ENCODE data around the gene LCN15.
"Not testable (repeated sequence)": the region's sequence is repeated elsewhere in the genome, so short reads cannot be mapped to it uniquely, and the experiment has no call there.

LCN15 gene

DNA sequence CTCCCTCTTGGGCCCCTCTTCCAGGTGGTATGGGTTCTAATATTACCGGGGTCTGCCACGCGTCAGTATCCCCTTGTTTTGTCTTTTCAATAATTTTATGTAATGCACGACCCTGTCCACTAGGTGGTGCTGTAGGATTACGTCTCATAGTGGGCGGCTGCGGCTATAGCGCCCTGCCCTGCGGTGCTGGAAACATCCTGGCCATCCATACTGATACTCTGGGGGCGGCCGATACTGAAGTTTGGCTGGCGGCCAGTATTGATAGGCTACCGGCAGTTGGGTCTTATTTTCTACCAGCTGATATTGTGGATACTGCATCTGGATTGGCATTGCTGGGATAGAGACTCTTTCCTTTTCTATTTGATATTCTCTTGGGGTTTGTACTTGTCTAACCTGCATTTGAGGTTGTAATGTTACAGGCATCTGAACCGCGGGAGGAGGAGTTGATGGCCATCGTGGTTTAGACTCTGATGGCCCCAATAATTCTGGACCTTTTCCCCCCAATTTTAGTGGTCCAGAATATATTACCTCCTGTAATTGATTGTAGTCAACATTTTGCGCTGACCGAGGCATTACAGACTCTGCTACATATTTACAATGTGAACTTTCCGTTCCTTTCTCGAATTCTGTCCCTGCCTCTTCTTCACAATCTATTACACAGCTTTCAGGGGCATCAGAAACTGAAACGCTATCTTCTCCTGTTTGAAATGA is 23.5 kb upstream of the LCN15 start:
- H3K4me3 ChIP-seq (ENCODE audit: low read depth in 1 of 5, low read length in 5 of 5): no peak overlapping the region
- no peak overlapping the region for H3K9ac ChIP-seq (ENCODE audit: low read length in 5 of 5)
- H3K27ac ChIP-seq (ENCODE audit: low read depth, low read length): no peak overlapping the region
- H3K9me3 ChIP-seq (ENCODE audit: control insufficient read depth in 5 of 5, low read length in 5 of 5): no peaks in the 10 kb centered on the region
- peaks cover 3 to 23% (median 19%) of the 10 kb centered on the region in 5 donors for H3K4me1 ChIP-seq (ENCODE audit: control insufficient read depth in 5 of 5, insufficient read depth in 5 of 5, low read length in 5 of 5)
- H3K36me3 ChIP-seq (ENCODE audit: control insufficient read depth in 5 of 5, insufficient read depth in 5 of 5, low read length in 5 of 5): peaks cover 0 to 1% (median under 1%) of the 10 kb centered on the region in 5 donors
- no peaks in the 10 kb centered on the region for H3K27me3 ChIP-seq (ENCODE audit: control insufficient read depth in 5 of 5, insufficient read depth in 4 of 5, low read length in 5 of 5)

DNA sequence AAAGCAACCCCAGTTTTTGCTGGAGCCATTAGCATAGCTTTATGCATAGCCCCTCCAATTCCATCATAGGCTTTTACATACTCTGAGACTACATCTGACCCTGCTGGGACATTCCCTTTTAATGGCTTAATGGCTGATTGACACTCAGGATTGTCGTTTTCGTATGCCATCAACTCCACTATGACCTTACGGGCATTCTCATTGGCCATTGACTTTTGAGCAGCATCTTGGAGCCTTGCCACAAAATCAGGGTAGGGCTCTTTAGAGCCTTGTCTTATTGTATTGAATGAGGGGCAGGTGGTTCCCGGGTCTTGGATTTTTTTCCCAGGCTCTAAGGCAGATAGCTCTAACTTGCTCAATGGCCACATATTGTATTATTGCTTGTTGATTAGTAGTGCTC is 22.7 kb upstream of the LCN15 start:
- H3K9me3 ChIP-seq (ENCODE audit: control insufficient read depth in 5 of 5, low read length in 5 of 5); H3K36me3 ChIP-seq (ENCODE audit: control insufficient read depth in 5 of 5, insufficient read depth in 5 of 5, low read length in 5 of 5); H3K27ac ChIP-seq (ENCODE audit: low read depth, low read length); H3K9ac ChIP-seq (ENCODE audit: low read length in 5 of 5); H3K4me3 ChIP-seq (ENCODE audit: low read depth in 1 of 5, low read length in 5 of 5); H3K27me3 ChIP-seq (ENCODE audit: control insufficient read depth in 5 of 5, insufficient read depth in 4 of 5, low read length in 5 of 5): not testable (repeated sequence)
- H3K4me1 ChIP-seq (ENCODE audit: control insufficient read depth in 5 of 5, insufficient read depth in 5 of 5, low read length in 5 of 5): peaks cover 3 to 16% (median 13%) of the 10 kb centered on the region in 5 donors

- H3K9me3 ChIP-seq (ENCODE audit: control insufficient read depth in 5 of 5, low read length in 5 of 5): no peaks in the 10 kb centered on the region
- no peak overlapping the region for H3K4me3 ChIP-seq (ENCODE audit: low read depth in 1 of 5, low read length in 5 of 5)
- H3K9ac ChIP-seq (ENCODE audit: low read length in 5 of 5): no peak overlapping the region
- H3K27ac ChIP-seq (ENCODE audit: low read depth, low read length): no peak overlapping the region
- H3K27me3 ChIP-seq (ENCODE audit: control insufficient read depth in 5 of 5, insufficient read depth in 4 of 5, low read length in 5 of 5): no peaks in the 10 kb centered on the region
- H3K4me1 ChIP-seq (ENCODE audit: control insufficient read depth in 5 of 5, insufficient read depth in 5 of 5, low read length in 5 of 5): peaks cover 3 to 11% (median 8%) of the 10 kb centered on the region in 5 donors
- no peaks in the 10 kb centered on the region for H3K36me3 ChIP-seq (ENCODE audit: control insufficient read depth in 5 of 5, insufficient read depth in 5 of 5, low read length in 5 of 5)
Measured at GRCh38 chr9:136786451-136786850, 22.1 kb upstream of the LCN15 start.

DNA sequence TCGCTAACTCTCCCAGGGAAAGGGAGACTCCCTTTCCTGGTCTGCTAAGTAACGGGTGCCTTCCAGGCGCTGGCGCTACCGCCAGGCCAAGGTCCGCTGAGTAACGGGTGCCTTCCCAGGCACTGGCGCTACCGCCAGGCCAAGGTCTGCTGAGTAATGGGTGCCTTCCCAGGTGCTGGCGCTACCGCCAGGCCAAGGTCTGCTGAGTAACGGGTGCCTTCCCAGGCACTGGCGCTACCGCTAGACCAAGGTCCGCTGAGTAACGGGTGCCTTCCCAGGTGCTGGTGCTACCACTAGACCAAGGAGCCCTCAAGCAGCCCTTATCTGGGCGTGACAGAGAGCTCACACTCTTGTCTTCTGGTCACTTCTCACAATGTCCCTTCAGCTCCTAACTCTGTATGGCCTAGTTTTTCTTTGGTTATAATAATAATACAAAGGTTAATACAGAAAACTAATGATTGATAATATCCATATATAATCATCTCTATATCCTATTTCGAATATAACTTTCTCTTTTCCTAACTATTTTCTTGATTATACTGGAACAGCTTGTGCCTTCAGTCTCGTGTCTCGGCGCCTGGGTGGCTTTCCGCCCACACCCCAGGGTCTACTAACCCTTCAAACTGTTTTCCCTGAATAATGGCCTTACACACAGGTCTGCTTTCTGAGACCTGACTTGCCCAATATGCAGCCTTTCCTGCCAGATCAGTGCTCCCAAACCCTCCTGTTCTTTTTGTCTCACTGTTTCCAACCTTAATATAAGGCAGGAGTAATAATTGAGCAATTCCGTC is 21.4 kb upstream of the LCN15 start:
- H3K27ac ChIP-seq (ENCODE audit: low read depth, low read length); H3K4me3 ChIP-seq (ENCODE audit: low read depth in 1 of 5, low read length in 5 of 5); H3K4me1 ChIP-seq (ENCODE audit: control insufficient read depth in 5 of 5, insufficient read depth in 5 of 5, low read length in 5 of 5); H3K36me3 ChIP-seq (ENCODE audit: control insufficient read depth in 5 of 5, insufficient read depth in 5 of 5, low read length in 5 of 5); H3K27me3 ChIP-seq (ENCODE audit: control insufficient read depth in 5 of 5, insufficient read depth in 4 of 5, low read length in 5 of 5); H3K9ac ChIP-seq (ENCODE audit: low read length in 5 of 5); H3K9me3 ChIP-seq (ENCODE audit: control insufficient read depth in 5 of 5, low read length in 5 of 5): not testable (repeated sequence)

GRCh38 chr9:136784997-136785361 is 20.7 kb upstream of the LCN15 start:
- no peak overlapping the region for H3K9ac ChIP-seq (ENCODE audit: low read length in 5 of 5)
- no peaks in the 10 kb centered on the region for H3K9me3 ChIP-seq (ENCODE audit: control insufficient read depth in 5 of 5, low read length in 5 of 5)
- H3K36me3 ChIP-seq (ENCODE audit: control insufficient read depth in 5 of 5, insufficient read depth in 5 of 5, low read length in 5 of 5): no peaks in the 10 kb centered on the region
- H3K4me3 ChIP-seq (ENCODE audit: low read depth in 1 of 5, low read length in 5 of 5): no peak overlapping the region
- H3K27me3 ChIP-seq (ENCODE audit: control insufficient read depth in 5 of 5, insufficient read depth in 4 of 5, low read length in 5 of 5): no peaks in the 10 kb centered on the region
- H3K27ac ChIP-seq (ENCODE audit: low read depth, low read length): no peak overlapping the region
- H3K4me1 ChIP-seq (ENCODE audit: control insufficient read depth in 5 of 5, insufficient read depth in 5 of 5, low read length in 5 of 5): peaks cover 0 to 3% (median 0%) of the 10 kb centered on the region in 5 donors

DNA sequence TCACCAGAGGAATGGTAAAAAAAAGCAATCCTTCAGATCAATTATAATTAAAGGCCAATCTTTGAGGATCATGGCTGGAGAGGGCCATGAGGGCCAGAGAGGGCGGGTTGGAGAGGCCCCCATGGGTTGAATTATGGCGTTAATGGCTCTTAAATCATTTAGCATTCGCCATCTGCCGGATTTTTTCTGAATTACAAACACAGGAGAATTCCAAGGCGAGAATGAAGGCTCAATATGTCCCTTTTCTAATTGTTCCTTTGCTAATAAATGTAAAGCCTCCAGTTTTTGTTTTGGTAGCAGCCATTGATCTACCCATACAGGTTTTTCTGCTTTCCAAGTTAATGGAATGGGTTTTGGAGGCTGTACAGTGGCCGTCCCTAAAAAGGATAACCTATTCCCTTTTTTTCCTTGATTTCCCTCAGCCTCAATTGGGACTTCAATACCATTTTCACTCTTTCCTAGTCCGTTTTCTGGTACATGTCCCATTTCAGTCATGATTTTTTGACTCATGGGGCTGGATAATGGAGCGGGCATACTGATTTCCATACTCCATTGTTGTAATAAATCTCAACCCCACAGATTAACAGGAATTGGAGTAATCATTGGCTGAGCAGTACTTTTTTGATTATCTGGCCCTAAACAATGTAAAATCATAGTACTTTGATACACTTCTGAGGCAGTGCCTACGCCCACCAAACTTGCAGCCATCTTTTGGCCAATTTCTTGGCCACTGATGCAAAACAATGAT is 20.1 kb upstream of the LCN15 start:
- Histone ChIP-seq H3K27ac (ENCODE audit: low read depth, low read length) (no peak overlapping the region), H3K36me3 (ENCODE audit: control insufficient read depth in 5 of 5, insufficient read depth in 5 of 5, low read length in 5 of 5) (no peaks in the 10 kb centered on the region), H3K9me3 (ENCODE audit: control insufficient read depth in 5 of 5, low read length in 5 of 5) (no peaks in the 10 kb centered on the region), H3K4me1 (ENCODE audit: control insufficient read depth in 5 of 5, insufficient read depth in 5 of 5, low read length in 5 of 5) (peaks cover 0 to 3% (median 0%) of the 10 kb centered on the region in 5 donors), H3K27me3 (ENCODE audit: control insufficient read depth in 5 of 5, insufficient read depth in 4 of 5, low read length in 5 of 5) (no peaks in the 10 kb centered on the region), H3K9ac (ENCODE audit: low read length in 5 of 5) (no peak overlapping the region), H3K4me3 (ENCODE audit: low read depth in 1 of 5, low read length in 5 of 5) (no peak overlapping the region)

DNA sequence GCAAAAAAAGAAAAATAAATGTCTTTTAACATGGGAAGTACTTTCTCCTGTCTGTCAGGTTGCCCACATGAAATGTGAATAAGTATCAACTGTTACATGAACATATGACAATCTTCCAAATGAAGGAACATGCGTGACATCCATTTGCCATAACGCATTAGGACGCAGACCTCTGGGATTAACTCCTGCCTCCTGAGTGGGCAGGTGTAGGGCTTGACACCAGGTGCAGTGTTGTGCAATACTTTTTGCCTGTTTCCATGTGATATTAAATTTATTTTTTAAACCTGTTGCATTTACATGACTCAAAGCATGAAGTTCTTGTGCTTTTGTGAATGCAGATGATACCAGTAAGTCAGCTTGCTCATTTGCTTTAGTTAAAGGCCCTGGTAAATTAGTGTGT is 18.1 kb upstream of the LCN15 start:
- Histone ChIP-seq H3K36me3 (ENCODE audit: control insufficient read depth in 5 of 5, insufficient read depth in 5 of 5, low read length in 5 of 5) (no peaks in the 10 kb centered on the region), H3K9ac (ENCODE audit: low read length in 5 of 5) (no peak overlapping the region), H3K9me3 (ENCODE audit: control insufficient read depth in 5 of 5, low read length in 5 of 5) (no peaks in the 10 kb centered on the region), H3K4me3 (ENCODE audit: low read depth in 1 of 5, low read length in 5 of 5) (no peak overlapping the region), H3K27me3 (ENCODE audit: control insufficient read depth in 5 of 5, insufficient read depth in 4 of 5, low read length in 5 of 5) (peaks cover 0 to 7% (median 0%) of the 10 kb centered on the region in 5 donors), H3K27ac (ENCODE audit: low read depth, low read length) (no peak overlapping the region), H3K4me1 (ENCODE audit: control insufficient read depth in 5 of 5, insufficient read depth in 5 of 5, low read length in 5 of 5) (no peaks in the 10 kb centered on the region)

DNA sequence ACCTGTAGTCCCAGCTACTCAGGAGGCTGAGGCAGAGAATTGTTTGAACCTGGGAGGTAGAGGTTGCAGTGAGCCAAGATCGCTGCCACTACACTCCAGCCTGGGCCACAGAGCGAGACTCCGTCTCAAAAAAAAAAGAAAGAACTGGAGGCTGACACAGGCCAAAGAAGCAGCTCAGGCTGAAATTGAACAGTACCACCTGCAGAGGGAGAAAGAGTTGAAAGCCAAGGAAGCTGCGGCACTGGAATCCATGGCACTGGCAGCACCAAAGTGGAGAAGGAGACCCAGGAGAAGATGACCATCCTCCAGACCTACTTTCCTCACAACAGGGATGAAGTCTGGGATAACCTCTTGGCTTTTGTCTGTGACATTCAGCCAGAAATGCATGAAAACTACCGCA is 15.5 kb upstream of the LCN15 start:
- H3K4me1 ChIP-seq (ENCODE audit: control insufficient read depth in 5 of 5, insufficient read depth in 5 of 5, low read length in 5 of 5): no peaks in the 10 kb centered on the region

GRCh38 chr9:136777359-136777758 is 13.0 kb upstream of the LCN15 start:
- H3K4me3 ChIP-seq (ENCODE audit: low read depth in 1 of 5, low read length in 5 of 5): no peak overlapping the region
- no peak overlapping the region for H3K9ac ChIP-seq (ENCODE audit: low read length in 5 of 5)
- H3K27me3 ChIP-seq (ENCODE audit: control insufficient read depth in 5 of 5, insufficient read depth in 4 of 5, low read length in 5 of 5): peaks cover 0 to 13% (median 4%) of the 10 kb centered on the region in 5 donors
- peaks cover 0 to 14% (median 9%) of the 10 kb centered on the region in 5 donors for H3K9me3 ChIP-seq (ENCODE audit: control insufficient read depth in 5 of 5, low read length in 5 of 5)
- H3K4me1 ChIP-seq (ENCODE audit: control insufficient read depth in 5 of 5, insufficient read depth in 5 of 5, low read length in 5 of 5): no peaks in the 10 kb centered on the region
- no peak overlapping the region for H3K27ac ChIP-seq (ENCODE audit: low read depth, low read length)
- no peaks in the 10 kb centered on the region for H3K36me3 ChIP-seq (ENCODE audit: control insufficient read depth in 5 of 5, insufficient read depth in 5 of 5, low read length in 5 of 5)

More for the DNA sequence above, 15.5 kb upstream of the LCN15 start:
- Histone ChIP-seq H3K9ac (ENCODE audit: low read length in 5 of 5) (no peak overlapping the region), H3K36me3 (ENCODE audit: control insufficient read depth in 5 of 5, insufficient read depth in 5 of 5, low read length in 5 of 5) (no peaks in the 10 kb centered on the region), H3K9me3 (ENCODE audit: control insufficient read depth in 5 of 5, low read length in 5 of 5) (no peaks in the 10 kb centered on the region), H3K27me3 (ENCODE audit: control insufficient read depth in 5 of 5, insufficient read depth in 4 of 5, low read length in 5 of 5) (peaks cover 0 to 13% (median 3%) of the 10 kb centered on the region in 5 donors), H3K27ac (ENCODE audit: low read depth, low read length) (no peak overlapping the region), H3K4me3 (ENCODE audit: low read depth in 1 of 5, low read length in 5 of 5) (no peak overlapping the region)

- Histone ChIP-seq H3K9me3 (ENCODE audit: control insufficient read depth in 5 of 5, low read length in 5 of 5) (peaks cover 0 to 14% (median 9%) of the 10 kb centered on the region in 5 donors), H3K4me1 (ENCODE audit: control insufficient read depth in 5 of 5, insufficient read depth in 5 of 5, low read length in 5 of 5) (no peaks in the 10 kb centered on the region), H3K4me3 (ENCODE audit: low read depth in 1 of 5, low read length in 5 of 5) (no peak overlapping the region), H3K27me3 (ENCODE audit: control insufficient read depth in 5 of 5, insufficient read depth in 4 of 5, low read length in 5 of 5) (peaks cover 0 to 13% (median 4%) of the 10 kb centered on the region in 5 donors), H3K9ac (ENCODE audit: low read length in 5 of 5) (no peak overlapping the region), H3K27ac (ENCODE audit: low read depth, low read length) (no peak overlapping the region), H3K36me3 (ENCODE audit: control insufficient read depth in 5 of 5, insufficient read depth in 5 of 5, low read length in 5 of 5) (no peaks in the 10 kb centered on the region)
Measured at GRCh38 chr9:136776947-136777346, 12.6 kb upstream of the LCN15 start.

Data from subcutaneous abdominal adipose tissue (tissue), 5 donors.